Measurements from ENCODE around the gene ZFHX2. TPM values are rescaled to one million over a fixed set of nuclear protein-coding genes. Genes with fewer than 3 reads are reported as not detected.
A peak's percentile ranks its signal among the peaks of the same experiment; 100 is the strongest.

The ZFHX2 gene
- total and polyA plus RNA-seq, 2 of the 4 experiments (the other 2 are of a cell fraction): 0.18 to 0.53 TPM

DNA sequence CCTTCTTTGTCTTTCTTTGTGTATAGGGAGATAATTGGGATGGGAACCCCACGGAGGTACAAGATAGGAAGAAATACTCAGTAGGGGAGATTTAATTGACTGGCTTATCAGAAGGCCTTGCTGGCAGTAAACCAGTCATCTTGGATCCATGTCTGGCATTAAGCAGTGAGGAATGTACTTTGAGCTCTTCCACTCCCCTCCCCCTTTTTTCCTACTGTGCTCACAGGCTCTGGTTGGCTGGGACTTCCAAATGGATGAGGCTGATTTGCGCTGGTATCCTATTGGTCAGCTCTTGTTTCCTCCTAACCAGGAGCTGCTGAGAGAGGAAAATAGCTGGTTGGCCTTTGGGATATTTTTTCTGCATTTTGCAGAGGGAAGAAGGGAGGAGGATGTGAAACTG is 57.3 kb downstream of the ZFHX2 start:
- H3K79me1 ChIP-seq (ENCODE audit: low read depth in 1 of 2, low read length in 2 of 2): no peaks in the 10 kb centered on the region
- H3K27me3 ChIP-seq (ENCODE audit: control insufficient read depth, insufficient read depth, low read length): no peaks in the 10 kb centered on the region
- no peak overlapping the region for H3K56ac ChIP-seq (ENCODE audit: extremely low read depth, insufficient read depth, low read length)
- no peaks in the 10 kb centered on the region for H3K9me3 ChIP-seq (ENCODE audit: control insufficient read depth, insufficient read depth, low read length)
- POLR2A ChIA-PET (ENCODE audit: unreplicated experiment): no interaction called here
- no peak overlapping the region for H2AFZ ChIP-seq (replicated peaks; ENCODE audit: low read length, poor library complexity)
- no peak overlapping the region for H2BK5ac ChIP-seq (ENCODE audit: low read depth, low read length, poor library complexity, severe bottlenecking)
- 60% methylated on average over 1 of the region's 2 CpGs; no CpG with 5 or more reads in 1 of the 2 experiments for WGBS, 2 experiments (ENCODE audit: extremely low coverage in 2 of 2, insufficient read length in 1 of 2)
- CTCF ChIA-PET: no interaction called here
- H2BK15ac ChIP-seq (ENCODE audit: low read depth, low read length): no peak overlapping the region
- H3K18ac ChIP-seq (ENCODE audit: low read depth, low read length): no peak overlapping the region
- no peak overlapping the region for H3K14ac ChIP-seq (replicated peaks; ENCODE audit: low read depth, low read length)
- ATAC-seq (ENCODE audit: low read depth): peak; percentile 79
- no peak overlapping the region for H3K23ac ChIP-seq (ENCODE audit: low read depth, low read length)
- no peaks in the 10 kb centered on the region for H3K9me1 ChIP-seq (ENCODE audit: insufficient read depth, low read length)
- no peaks in the 10 kb centered on the region for H4K20me1 ChIP-seq (ENCODE audit: insufficient read depth, low read length)
- no peak overlapping the region for H4K91ac ChIP-seq (ENCODE audit: insufficient read depth, low read depth, low read length)
- no peak overlapping the region for H4K5ac ChIP-seq (ENCODE audit: low read depth, low read length)
- no peak for TF ChIP-seq CEBPB (IDR thresholded peaks at IDR 0.05; ENCODE audit: low read depth, low read length)
- TF ChIP-seq, protein P1, sequence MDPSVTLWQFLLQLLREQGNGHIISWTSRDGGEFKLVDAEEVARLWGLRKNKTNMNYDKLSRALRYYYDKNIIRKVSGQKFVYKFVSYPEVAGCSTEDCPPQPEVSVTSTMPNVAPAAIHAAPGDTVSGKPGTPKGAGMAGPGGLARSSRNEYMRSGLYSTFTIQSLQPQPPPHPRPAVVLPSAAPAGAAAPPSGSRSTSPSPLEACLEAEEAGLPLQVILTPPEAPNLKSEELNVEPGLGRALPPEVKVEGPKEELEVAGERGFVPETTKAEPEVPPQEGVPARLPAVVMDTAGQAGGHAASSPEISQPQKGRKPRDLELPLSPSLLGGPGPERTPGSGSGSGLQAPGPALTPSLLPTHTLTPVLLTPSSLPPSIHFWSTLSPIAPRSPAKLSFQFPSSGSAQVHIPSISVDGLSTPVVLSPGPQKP (IDR thresholded peaks at IDR 0.05; ENCODE audit: borderline replicate concordance, low read depth, low read length): no peak
- no peaks in the 10 kb centered on the region for H3K36me3 ChIP-seq (ENCODE audit: control insufficient read depth, insufficient read depth, low read length)
- DNase-seq: peak; percentile 48
- no peak overlapping the region for H3K9ac ChIP-seq (ENCODE audit: low read depth, low read length)
- no peak overlapping the region for H3K4ac ChIP-seq (ENCODE audit: low read depth, low read length)
- no peak overlapping the region for H3K27ac ChIP-seq (ENCODE audit: insufficient read depth, low read length)
- H4K8ac ChIP-seq (ENCODE audit: low read depth in 2 of 2, low read length in 2 of 2): no peak overlapping the region
- intact Hi-C loops (cut with micrococcal nuclease): no loop called here
- in situ Hi-C loops (cut with MboI; ENCODE audit: low sequenced_read_pairs): no loop called here
- H2AK9ac ChIP-seq (replicated peaks; ENCODE audit: low read depth, low read length, poor library complexity): no peak overlapping the region
- no peak overlapping the region for H2BK20ac ChIP-seq (ENCODE audit: low read depth, low read length)
- no TSS peak for BruUV-seq (replicated peaks)
- H3K4me1 ChIP-seq (ENCODE audit: control insufficient read depth, insufficient read depth, low read length): no peaks in the 10 kb centered on the region
- no peak overlapping the region for H2AK5ac ChIP-seq (ENCODE audit: low read depth, low read length)
- dilution Hi-C loops (cut with HindIII; ENCODE audit: low sequenced_read_pairs, unreplicated experiment): no loop called here
- H3K4me2 ChIP-seq (ENCODE audit: low read depth, low read length): no peak overlapping the region
- H2BK120ac ChIP-seq (ENCODE audit: low read depth, low read length): no peak overlapping the region
- no peak overlapping the region for H3K4me3 ChIP-seq (ENCODE audit: insufficient read depth, low read depth, low read length)
